Suprapubic skin (tissue), 4 donors: ENCODE results near the gene TSR3. TPM values are rescaled to one million over a fixed set of nuclear protein-coding genes. Genes with fewer than 3 reads are reported as not detected.

Source experiments
- DNase-seq, 2 donors: peaks; one replicate each; pipeline ENCODE4 v3.0.0-alpha.2; 2019; ENCODE audit warnings: low spot score in 2 of 2
- H3K27ac ChIP-seq: fragments of 200-600 bp; sonication (generic); one replicate; pipeline ENCODE4 v1.5.1; 2019
- H3K27me3 ChIP-seq: fragments of 200-600 bp; sonication (generic); one replicate; pipeline ENCODE4 v1.5.1; 2019
- H3K36me3 ChIP-seq: fragments of 200-600 bp; sonication (generic); one replicate; pipeline ENCODE4 v1.5.1; 2019
- H3K4me1 ChIP-seq: fragments of 200-600 bp; sonication (generic); one replicate; pipeline ENCODE4 v1.5.1; 2019
- H3K4me3 ChIP-seq: fragments of 200-600 bp; sonication (generic); one replicate; pipeline ENCODE4 v1.5.1; 2019; ENCODE audit warnings: mild to moderate bottlenecking
- H3K9me3 ChIP-seq: fragments of 200-600 bp; sonication (generic); one replicate; pipeline ENCODE4 v1.5.1; 2019
- CTCF ChIP-seq, 2 donors: fragments of 200-600 bp in 1 of 2; fragments of 450-650 bp in 1 of 2; sonication (generic) in 1 of 2; IDR thresholded peaks; one replicate each; pipeline ENCODE4 v1.5.1; 2016 to 2019; ENCODE audit warnings: antibody characterized with exemption in 2 of 2, mild to moderate bottlenecking in 1 of 2, moderate library complexity in 1 of 2
- EP300 ChIP-seq: sonication (generic); formaldehyde crosslinking; IDR thresholded peaks from one replicate; pipeline ENCODE4 v1.6.1; 2017; ENCODE audit warnings: antibody characterized with exemption
- POLR2A ChIP-seq, 2 donors: fragments of 450-650 bp; IDR thresholded peaks; one replicate each; pipeline ENCODE4 v1.6.1; 2017; ENCODE audit warnings: antibody characterized with exemption in 2 of 2, mild to moderate bottlenecking in 2 of 2, moderate library complexity in 2 of 2
- POLR2AphosphoS5 ChIP-seq, 3 donors: sonication (generic); formaldehyde crosslinking; IDR thresholded peaks; one replicate each; pipeline ENCODE4 v1.6.1; 2017; ENCODE audit warnings: antibody characterized with exemption in 3 of 3
- WGBS: methylation state at CpG from one replicate; pipeline ENCODE4 v1.1.5; 2018; 5-methylcytosine and 5-hydroxymethylcytosine counted together
- total RNA-seq, 4 donors: library from RNA; depleted of rRNA; stranded (reverse); fragments of >200 nt; gene quantifications; one replicate each; pipeline ENCODE4 v1.1.0, GENCODE V29; 2016

The TSR3 gene
- total RNA-seq, 4 donors from 2014 or later: 48.5 to 70.2 (median 62.1) TPM

- peak overlapping the region; percentile 82 for H3K4me3 ChIP-seq
- no peak for TF ChIP-seq POLR2AphosphoS5 (IDR thresholded peaks at IDR 0.05)
- TF ChIP-seq CTCF (IDR thresholded peaks at IDR 0.05): no peak
- no peak for TF ChIP-seq EP300
- no peak for TF ChIP-seq POLR2A (IDR thresholded peaks at IDR 0.05)
- WGBS: 8% methylated on average over 23 of the region's 43 CpGs
- H3K9me3 ChIP-seq: no peaks in the 10 kb centered on the region
- no peak for DNase-seq
- H3K27ac ChIP-seq: peak overlapping the region; percentile 93
- no peaks in the 10 kb centered on the region for H3K27me3 ChIP-seq
- no peaks in the 10 kb centered on the region for H3K36me3 ChIP-seq
- H3K4me1 ChIP-seq: peaks cover 34% of the 10 kb centered on the region
Observed at GRCh38 chr16:1308036-1308976, 43.4 kb downstream of the TSR3 start.

- Histone ChIP-seq H3K27ac (no peak overlapping the region), H3K36me3 (no peaks in the 10 kb centered on the region), H3K4me3 (no peak overlapping the region), H3K27me3 (peaks cover 1% of the 10 kb centered on the region), H3K9me3 (no peaks in the 10 kb centered on the region), H3K4me1 (peaks cover 22% of the 10 kb centered on the region)
- WGBS: 57% methylated on average over 4 of the region's 4 CpGs
- TF ChIP-seq CTCF (IDR thresholded peaks at IDR 0.05): no peak
- TF ChIP-seq EP300: no peak
- no peak for TF ChIP-seq POLR2AphosphoS5 (IDR thresholded peaks at IDR 0.05)
- TF ChIP-seq POLR2A (IDR thresholded peaks at IDR 0.05): no peak
- DNase-seq: no peak
Observed at GRCh38 chr16:1306334-1306733, 45.3 kb downstream of the TSR3 start.

GRCh38 chr16:1305823-1306222 lies 45.9 kb downstream of the TSR3 start:
- Histone ChIP-seq H3K4me1 (peaks cover 22% of the 10 kb centered on the region), H3K36me3 (no peaks in the 10 kb centered on the region), H3K27ac (no peak overlapping the region), H3K9me3 (no peaks in the 10 kb centered on the region), H3K4me3 (no peak overlapping the region), H3K27me3 (peaks cover 6% of the 10 kb centered on the region)
- no peak for TF ChIP-seq EP300
- TF ChIP-seq POLR2AphosphoS5 (IDR thresholded peaks at IDR 0.05): no peak
- no peak for TF ChIP-seq CTCF (IDR thresholded peaks at IDR 0.05)
- TF ChIP-seq POLR2A (IDR thresholded peaks at IDR 0.05): no peak
- 77% methylated on average over 4 of the region's 12 CpGs for WGBS
- no peak for DNase-seq

GRCh38 chr16:1301562-1301961 lies 50.1 kb downstream of the TSR3 start:
- peaks cover 43% of the 10 kb centered on the region for H3K27me3 ChIP-seq
- no peak for DNase-seq
- H3K36me3 ChIP-seq: no peaks in the 10 kb centered on the region
- TF ChIP-seq POLR2AphosphoS5 (IDR thresholded peaks at IDR 0.05) (no peak), POLR2A (IDR thresholded peaks at IDR 0.05) (no peak)
- no peak overlapping the region for H3K4me3 ChIP-seq
- WGBS: 86% methylated on average over 12 of the region's 12 CpGs
- H3K9me3 ChIP-seq: no peaks in the 10 kb centered on the region
- H3K27ac ChIP-seq: no peak overlapping the region
- H3K4me1 ChIP-seq: peaks cover 25% of the 10 kb centered on the region

GRCh38 chr16:1300664-1301476 lies 50.8 kb downstream of the TSR3 start:
- H3K4me3 ChIP-seq: peak overlapping the region; percentile 9
- peak; percentile 34 to 89 for TF ChIP-seq CTCF (IDR thresholded peaks at IDR 0.05)
- TF ChIP-seq EP300: no peak
- no peak for DNase-seq
- peaks cover 45% of the 10 kb centered on the region for H3K27me3 ChIP-seq
- H3K36me3 ChIP-seq: no peaks in the 10 kb centered on the region
- H3K9me3 ChIP-seq: no peaks in the 10 kb centered on the region
- WGBS: 19% methylated on average over 25 of the region's 42 CpGs
- H3K4me1 ChIP-seq: peaks cover 25% of the 10 kb centered on the region
- H3K27ac ChIP-seq: no peak overlapping the region
